GM18520 (cell line): ENCODE results near the gene GABRP.
"Not testable (repeated sequence)": the region's sequence is repeated elsewhere in the genome, so short reads cannot be mapped to it uniquely, and the experiment has no call there.

Source experiments
- ATAC-seq: cut with Tn5 transposase; IDR thresholded peaks from one replicate; pipeline ENCODE4 v1.9.1; 2021; ENCODE audit not compliant: unreplicated experiment

The GABRP gene

GRCh38 chr5:170754508-170754907 is 29.0 kb upstream of the GABRP start:
- ATAC-seq = not testable (repeated sequence)

- ATAC-seq = no peak
These were observed 27.7 kb upstream of the GABRP start for GRCh38 chr5:170755679-170756456.

- no peak for ATAC-seq
These were observed 26.8 kb upstream of the GABRP start for GRCh38 chr5:170756691-170757090.

GRCh38 chr5:170757182-170757601 is 26.3 kb upstream of the GABRP start:
- ATAC-seq = peak; percentile 75

GRCh38 chr5:170757669-170758068 is 25.9 kb upstream of the GABRP start:
- ATAC-seq = no peak

- ATAC-seq = no peak
These were observed 25.0 kb upstream of the GABRP start for GRCh38 chr5:170758481-170758880.

- no peak for ATAC-seq
These were observed 23.4 kb upstream of the GABRP start for GRCh38 chr5:170760113-170760512.

- no peak for ATAC-seq
These were observed 22.3 kb upstream of the GABRP start for GRCh38 chr5:170761048-170761707.

GRCh38 chr5:170761708-170762066 is 21.8 kb upstream of the GABRP start:
- ATAC-seq = no peak

GRCh38 chr5:170762298-170762697 is 21.2 kb upstream of the GABRP start:
- ATAC-seq = not testable (repeated sequence)

- ATAC-seq = not testable (repeated sequence)
These were observed 17.7 kb upstream of the GABRP start for GRCh38 chr5:170765868-170766267.

- no peak for ATAC-seq
These were observed 14.3 kb upstream of the GABRP start for GRCh38 chr5:170769246-170769645.

GRCh38 chr5:170769898-170770416 is 13.6 kb upstream of the GABRP start:
- ATAC-seq = no peak

- ATAC-seq = no peak
These were observed 12.0 kb upstream of the GABRP start for GRCh38 chr5:170771496-170771895.

- no peak for ATAC-seq
These were observed 10.2 kb upstream of the GABRP start for GRCh38 chr5:170773024-170773985.

- ATAC-seq = no peak
These were observed 8.7 kb upstream of the GABRP start for GRCh38 chr5:170774831-170775230.

GRCh38 chr5:170781946-170782345 is 1.6 kb upstream of the GABRP start:
- ATAC-seq = no peak

- ATAC-seq = no peak
These were observed 1.1 kb upstream of the GABRP start for GRCh38 chr5:170782438-170782837.

GRCh38 chr5:170785416-170785815 is 1.9 kb downstream of the GABRP start:
- no peak for ATAC-seq

- ATAC-seq = no peak
These were observed 3.7 kb downstream of the GABRP start for GRCh38 chr5:170787216-170787615.

GRCh38 chr5:170788626-170789304 is 5.2 kb downstream of the GABRP start:
- no peak for ATAC-seq
